ENCODE results near the gene KIF20A.

- TF ChIP-seq CTCF (IDR thresholded peaks at IDR 0.05) (no peak), POLR2A (IDR thresholded peaks at IDR 0.05; ENCODE audit: low read depth) (no peak), EP300 (IDR thresholded peaks at IDR 0.05) (no peak)
These were observed 13.9 kb downstream of the KIF20A start for GRCh38 chr5:138192826-138193225.
